GM13976 (cell line): ENCODE results near the gene CIT.

ENCODE experiments used
- DNase-seq: peaks from one replicate; pipeline ENCODE4 v3.0.0; 2012; ENCODE audit warnings: low spot score
- CTCF ChIP-seq: IDR thresholded peaks from 2 replicates; pipeline ENCODE4 v1.5.1; 2012; ENCODE audit warnings: borderline replicate concordance, mild to moderate bottlenecking; ENCODE audit not compliant: insufficient read depth; ENCODE audit errors: extremely low read depth, missing control alignments, control extremely low read depth
- in situ Hi-C: fragments of 300-500 bp; cut with MboI; formaldehyde crosslinking; loops from one replicate; pipeline ENCODE4 v1.12.0; 2022; ENCODE audit warnings: low sequenced_read_pairs, mixed read lengths, inconsistent platforms; ENCODE audit not compliant: unreplicated experiment

CIT gene

DNA sequence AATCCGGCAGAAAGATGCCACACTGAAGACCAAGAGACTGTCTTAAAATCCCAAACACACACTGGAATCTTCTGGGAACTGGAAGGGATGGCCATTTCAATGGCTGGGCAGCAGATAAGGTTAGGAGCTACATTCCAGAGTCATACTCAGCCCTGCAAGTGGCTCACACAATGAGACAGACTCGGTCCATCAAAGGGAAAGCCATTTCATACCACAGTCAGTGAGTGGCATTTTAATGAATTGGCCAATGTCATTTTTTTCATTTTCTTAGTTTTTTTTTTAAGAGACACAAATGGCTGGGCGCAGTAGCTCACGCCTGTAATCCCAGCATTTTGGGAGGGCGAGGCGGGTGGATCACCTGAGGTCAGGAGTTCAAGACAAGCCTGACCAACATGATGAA, 17.9 kb downstream of the CIT start:
- no peak for DNase-seq
- in situ Hi-C loops: no loop called here
- no peak for TF ChIP-seq CTCF

- TF ChIP-seq CTCF: no peak
- DNase-seq: no peak
- in situ Hi-C loops: no loop called here
Observed at GRCh38 chr12:119857041-119857591, 20.0 kb downstream of the CIT start.

GRCh38 chr12:119850330-119850729, 26.8 kb downstream of the CIT start:
- TF ChIP-seq CTCF: no peak
- no peak for DNase-seq
- in situ Hi-C loops: no loop called here

GRCh38 chr12:119843100-119843499, 34.0 kb downstream of the CIT start:
- in situ Hi-C loops: no loop called here
- TF ChIP-seq CTCF: no peak
- no peak for DNase-seq

DNA sequence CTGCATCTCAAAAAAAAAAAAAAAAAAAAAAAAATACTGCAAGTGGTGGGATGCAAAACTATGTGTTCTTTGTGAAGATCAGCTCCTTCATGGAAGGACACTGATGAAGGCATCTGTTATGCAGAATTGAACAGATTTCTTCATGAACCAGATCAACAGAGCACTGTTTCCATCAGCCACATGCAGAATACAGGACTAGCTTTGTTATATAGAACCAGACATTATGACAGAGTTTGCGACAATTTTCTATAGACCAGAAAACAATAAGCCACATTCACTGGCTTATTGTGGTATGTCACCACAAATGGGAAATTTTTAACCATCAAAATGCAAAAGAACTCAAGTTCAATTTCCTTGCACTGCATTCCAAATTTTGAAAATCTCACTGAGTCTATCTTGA, 34.7 kb downstream of the CIT start:
- no peak for DNase-seq
- no peak for TF ChIP-seq CTCF
- in situ Hi-C loops: no loop called here

GRCh38 chr12:119841433-119842210, 35.5 kb downstream of the CIT start:
- no peak for DNase-seq
- no peak for TF ChIP-seq CTCF
- in situ Hi-C loops: no loop called here
